ENCODE data around the gene TMEM98.

DNA sequence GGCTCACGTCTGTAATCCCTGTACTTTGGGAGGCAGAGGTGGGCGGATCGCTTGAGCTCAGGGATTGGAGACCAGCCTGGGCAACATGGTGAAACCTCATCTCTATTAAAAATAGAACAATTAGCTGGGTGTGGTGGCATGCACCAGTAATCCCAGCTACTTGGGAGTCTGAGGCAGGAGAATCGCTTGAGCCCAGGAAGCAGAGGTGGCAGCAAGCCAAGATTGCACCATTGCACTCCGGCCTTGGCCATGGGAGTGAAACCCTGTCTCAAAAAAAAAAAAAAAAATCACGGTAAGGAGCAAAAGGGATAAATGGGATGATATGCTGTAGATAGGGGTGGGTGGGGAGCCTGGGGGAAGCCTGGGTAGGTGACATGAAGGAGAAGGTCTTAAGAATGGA, 20.4 kb upstream of the TMEM98 start:
- TF ChIP-seq POLR2AphosphoS5 (IDR thresholded peaks at IDR 0.05; ENCODE audit: low read depth, low read length) (no peak), TAF1 (IDR thresholded peaks at IDR 0.05; ENCODE audit: borderline replicate concordance, insufficient read depth, low read length) (no peak)
- TF ChIP-seq, protein P1, sequence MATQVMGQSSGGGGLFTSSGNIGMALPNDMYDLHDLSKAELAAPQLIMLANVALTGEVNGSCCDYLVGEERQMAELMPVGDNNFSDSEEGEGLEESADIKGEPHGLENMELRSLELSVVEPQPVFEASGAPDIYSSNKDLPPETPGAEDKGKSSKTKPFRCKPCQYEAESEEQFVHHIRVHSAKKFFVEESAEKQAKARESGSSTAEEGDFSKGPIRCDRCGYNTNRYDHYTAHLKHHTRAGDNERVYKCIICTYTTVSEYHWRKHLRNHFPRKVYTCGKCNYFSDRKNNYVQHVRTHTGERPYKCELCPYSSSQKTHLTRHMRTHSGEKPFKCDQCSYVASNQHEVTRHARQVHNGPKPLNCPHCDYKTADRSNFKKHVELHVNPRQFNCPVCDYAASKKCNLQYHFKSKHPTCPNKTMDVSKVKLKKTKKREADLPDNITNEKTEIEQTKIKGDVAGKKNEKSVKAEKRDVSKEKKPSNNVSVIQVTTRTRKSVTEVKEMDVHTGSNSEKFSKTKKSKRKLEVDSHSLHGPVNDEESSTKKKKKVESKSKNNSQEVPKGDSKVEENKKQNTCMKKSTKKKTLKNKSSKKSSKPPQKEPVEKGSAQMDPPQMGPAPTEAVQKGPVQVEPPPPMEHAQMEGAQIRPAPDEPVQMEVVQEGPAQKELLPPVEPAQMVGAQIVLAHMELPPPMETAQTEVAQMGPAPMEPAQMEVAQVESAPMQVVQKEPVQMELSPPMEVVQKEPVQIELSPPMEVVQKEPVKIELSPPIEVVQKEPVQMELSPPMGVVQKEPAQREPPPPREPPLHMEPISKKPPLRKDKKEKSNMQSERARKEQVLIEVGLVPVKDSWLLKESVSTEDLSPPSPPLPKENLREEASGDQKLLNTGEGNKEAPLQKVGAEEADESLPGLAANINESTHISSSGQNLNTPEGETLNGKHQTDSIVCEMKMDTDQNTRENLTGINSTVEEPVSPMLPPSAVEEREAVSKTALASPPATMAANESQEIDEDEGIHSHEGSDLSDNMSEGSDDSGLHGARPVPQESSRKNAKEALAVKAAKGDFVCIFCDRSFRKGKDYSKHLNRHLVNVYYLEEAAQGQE (IDR thresholded peaks at IDR 0.05; ENCODE audit: insufficient read depth in 1 of 2, low read depth in 2 of 2, low read length in 2 of 2), result no peak

Measured in PFSK-1 (cell line).